Spleen (tissue), 11 donors: ENCODE data around the gene PCGF3. TPM values are rescaled to one million over a fixed set of nuclear protein-coding genes. Genes with fewer than 3 reads are reported as not detected.

Experiments used
- DNase-seq: peaks from one replicate; pipeline ENCODE4 v3.0.0-alpha.2; 2020
- H3K27ac ChIP-seq, 8 donors: fragments of 200-600 bp; sonication (generic) in 7 of 8; 1 replicate in 4 of 8; 2 replicates in 4 of 8; pipeline versions ENCODE4 v1.5.0 to v1.8.0; 2016 to 2021; ENCODE audit warnings: inconsistent platforms in 4 of 8, mild to moderate bottlenecking in 4 of 8, moderate library complexity in 1 of 8
- H3K27me3 ChIP-seq, 7 donors: fragments of 200-600 bp; sonication (generic) in 6 of 7; replicated peaks in 1 of 7; 1 replicate in 4 of 7; 2 replicates in 3 of 7; pipeline versions ENCODE4 v1.5.0 to v1.8.0; 2016 to 2021; ENCODE audit warnings: inconsistent platforms in 3 of 7, mild to moderate bottlenecking in 1 of 7
- H3K36me3 ChIP-seq, 6 donors: fragments of 200-600 bp; sonication (generic) in 5 of 6; 1 replicate in 4 of 6; 2 replicates in 2 of 6; pipeline versions ENCODE4 v1.5.0 to v1.8.0; 2016 to 2021; ENCODE audit warnings: inconsistent platforms in 2 of 6
- H3K4me1 ChIP-seq, 6 donors: fragments of 200-600 bp; sonication (generic) in 5 of 6; 1 replicate in 3 of 6; 2 replicates in 3 of 6; pipeline versions ENCODE4 v1.5.0 to v1.8.0; 2016 to 2021; ENCODE audit warnings: inconsistent platforms in 3 of 6
- H3K4me3 ChIP-seq, 8 donors: fragments of 200-600 bp; sonication (generic) in 7 of 8; 1 replicate in 4 of 8; 2 replicates in 4 of 8; pipeline versions ENCODE4 v1.5.0 to v1.8.0; 2016 to 2021; ENCODE audit warnings: inconsistent platforms in 4 of 8, mild to moderate bottlenecking in 4 of 8, moderate library complexity in 2 of 8
- H3K9me3 ChIP-seq, 8 donors: fragments of 200-600 bp; sonication (generic) in 7 of 8; 1 replicate in 4 of 8; 2 replicates in 4 of 8; pipeline versions ENCODE4 v1.5.0 to v1.8.0; 2016 to 2021; ENCODE audit warnings: inconsistent platforms in 4 of 8
- CTCF ChIP-seq, 11 experiments: fragments of 200-600 bp in 7 of 11; fragments of 450-650 bp in 4 of 11; sonication (generic) in 4 of 11; IDR thresholded peaks in 8 of 11; conservative IDR thresholded peaks in 3 of 11; 1 replicate in 7 of 11; 2 replicates in 4 of 11; pipeline versions ENCODE4 v1.4.0 to v1.8.0; 2016 to 2021; ENCODE audit warnings: antibody characterized with exemption in 11 of 11, inconsistent platforms in 4 of 11, mild to moderate bottlenecking in 1 of 11
- POLR2A ChIP-seq, 3 donors: fragments of 450-650 bp; IDR thresholded peaks; one replicate each; pipeline ENCODE4 v1.5.1; 2017; ENCODE audit warnings: antibody characterized with exemption in 3 of 3, mild to moderate bottlenecking in 1 of 3
- POLR2AphosphoS5 ChIP-seq, 3 donors: sonication (generic); formaldehyde crosslinking; IDR thresholded peaks; one replicate each; pipeline ENCODE4 v1.5.1; 2017; ENCODE audit warnings: antibody characterized with exemption in 3 of 3
- WGBS, 5 donors: extraction: QIAGEN DNeasy Blood & Tissue Kit in 3 of 5; methylation state at CpG; one replicate each; pipeline versions ENCODE4 v1.1.5 to v1.1.7; 2013 to 2018; 5-methylcytosine and 5-hydroxymethylcytosine counted together
- intact Hi-C: fragments of 100-400 bp; cut with DNase I; formaldehyde crosslinking; loops from one replicate; pipeline ENCODE4 v1.15.0; 2023; ENCODE audit warnings: low total_unique reads
- polyA plus RNA-seq, 3 donors: library from polyadenylated mRNA; stranded (reverse); fragments of 200-250 nt; gene quantifications; one replicate each; pipeline ENCODE4 v1.2.1, GENCODE V29; 2013
- total RNA-seq, 7 donors: library from RNA; depleted of rRNA in 3 of 7; stranded (reverse); fragments of >200 nt in 3 of 7; fragmentation: NEBNext Ultra II Directional in 4 of 7; extraction: Animal tissue kit (Norgen Biotek cat#: 25700) in 4 of 7; gene quantifications; one replicate each; pipeline versions ENCODE4 v1.1.0 to v1.2.1, GENCODE V29; 2016 to 2021
- donor health status: healthy with polysubstance abuse.
- donor health status: DM: no; HTN: no; CAD: no; lungs with moderate emphysema.
- donor health status: DM: no; HTN: no; CAD: no.
- donor health status: Bipolar disorder and iron deficiency.
- donor health status: healthy.
- donor health status: DM: no; HTN: no; CAD: no.
- donor health status: DM: yes; HTN: yes; CAD: no.

PCGF3 gene
- total and polyA plus RNA-seq, 10 donors: 29.7 to 102 (median 69.4) TPM

GRCh38 chr4:791898-792625 lies 86.4 kb downstream of the PCGF3 start:
- intact Hi-C loops: no loop called here
- 1 to 24% (median 15%) methylated on average over 21 to 50 of the region's 50 CpGs for WGBS, 5 donors
- Histone ChIP-seq H3K27me3 (peaks cover 6 to 98% (median 52%) of the 10 kb centered on the region in 7 donors), H3K9me3 (no peaks in the 10 kb centered on the region), H3K36me3 (no peaks in the 10 kb centered on the region), H3K4me1 (peaks cover 3 to 74% (median 56%) of the 10 kb centered on the region in 6 donors), H3K4me3 (peak overlapping the region in 4 of 8 donors; percentile 6 to 58 (median 13)), H3K27ac (no peak overlapping the region)
- DNase-seq: no peak
- TF ChIP-seq CTCF (IDR thresholded peaks at IDR 0.05 in 8 of 11, conservative IDR thresholded peaks at IDR 0.05 in 3 of 11) (no peak), POLR2A (IDR thresholded peaks at IDR 0.05) (no peak), POLR2AphosphoS5 (IDR thresholded peaks at IDR 0.05) (no peak)

- intact Hi-C loops: no loop called here
- peaks cover 3 to 68% (median 54%) of the 10 kb centered on the region in 6 donors for H3K4me1 ChIP-seq
- H3K27me3 ChIP-seq: peaks cover 6 to 96% (median 50%) of the 10 kb centered on the region in 7 donors
These were observed 87.0 kb downstream of the PCGF3 start for GRCh38 chr4:792626-793092.

GRCh38 chr4:793093-793861 lies 87.6 kb downstream of the PCGF3 start:
- DNase-seq: no peak
- no peaks in the 10 kb centered on the region for H3K36me3 ChIP-seq
- intact Hi-C loops: no loop called here
- H3K27me3 ChIP-seq: peaks cover 6 to 90% (median 50%) of the 10 kb centered on the region in 7 donors
- H3K4me3 ChIP-seq: peak overlapping the region in 1 of 8 donors; percentile 58
- H3K4me1 ChIP-seq: peaks cover 3 to 62% (median 50%) of the 10 kb centered on the region in 6 donors
- H3K27ac ChIP-seq: no peak overlapping the region
- TF ChIP-seq POLR2AphosphoS5 (IDR thresholded peaks at IDR 0.05) (no peak), POLR2A (IDR thresholded peaks at IDR 0.05) (no peak), CTCF (IDR thresholded peaks at IDR 0.05 in 8 of 11, conservative IDR thresholded peaks at IDR 0.05 in 3 of 11) (no peak)
- WGBS, 5 donors: 47 to 64% (median 57%) methylated on average over 7 to 19 of the region's 19 CpGs
- H3K9me3 ChIP-seq: no peaks in the 10 kb centered on the region

More at GRCh38 chr4:792626-793092, 87.0 kb downstream of the PCGF3 start:
- Histone ChIP-seq H3K36me3 (no peaks in the 10 kb centered on the region), H3K9me3 (no peaks in the 10 kb centered on the region), H3K27ac (no peak overlapping the region), H3K4me3 (peak overlapping the region in 3 of 8 donors; percentile 10 to 58 (median 16))
- WGBS, 5 donors: 33 to 53% (median 35%) methylated on average over 17 of the region's 17 CpGs
- DNase-seq: no peak
- TF ChIP-seq POLR2A (IDR thresholded peaks at IDR 0.05): no peak
- TF ChIP-seq POLR2AphosphoS5 (IDR thresholded peaks at IDR 0.05): no peak
- no peak for TF ChIP-seq CTCF (IDR thresholded peaks at IDR 0.05 in 8 of 11, conservative IDR thresholded peaks at IDR 0.05 in 3 of 11)
